GM13976 (cell line): Measurements from ENCODE around the gene DGKB.

Experiments used
- DNase-seq: peaks from one replicate; pipeline ENCODE4 v3.0.0; 2012; ENCODE audit warnings: low spot score
- in situ Hi-C: fragments of 300-500 bp; cut with MboI; formaldehyde crosslinking; loops from one replicate; pipeline ENCODE4 v1.12.0; 2022; ENCODE audit warnings: low sequenced_read_pairs, mixed read lengths, inconsistent platforms; ENCODE audit not compliant: unreplicated experiment
- TF ChIP-seq, protein P1 (sequence below): IDR thresholded peaks from 2 replicates; pipeline ENCODE4 v1.5.1; 2012; ENCODE audit warnings: borderline replicate concordance, mild to moderate bottlenecking; ENCODE audit not compliant: insufficient read depth; ENCODE audit errors: extremely low read depth, missing control alignments, control extremely low read depth

The DGKB gene

DNA sequence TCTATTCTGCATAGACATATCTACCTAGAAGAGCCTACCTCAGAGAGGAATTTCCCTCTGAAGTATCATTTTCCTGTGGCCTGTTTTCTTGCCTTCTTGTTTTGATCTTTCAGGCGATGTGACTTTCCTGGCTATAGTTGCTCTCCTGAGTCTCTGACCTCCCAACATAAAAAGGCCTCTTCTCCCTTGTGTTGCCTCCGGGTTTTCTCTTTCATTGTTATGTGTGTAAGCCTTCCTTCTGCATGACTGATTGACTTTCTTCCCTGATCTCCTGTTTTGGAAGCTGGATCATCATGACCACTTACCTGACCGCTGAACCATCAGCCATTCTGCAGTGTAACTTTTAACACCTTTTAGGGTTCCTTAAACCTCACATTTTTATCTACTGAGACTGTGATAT is 471.6 kb downstream of the DGKB start:
- TF ChIP-seq, protein P1, sequence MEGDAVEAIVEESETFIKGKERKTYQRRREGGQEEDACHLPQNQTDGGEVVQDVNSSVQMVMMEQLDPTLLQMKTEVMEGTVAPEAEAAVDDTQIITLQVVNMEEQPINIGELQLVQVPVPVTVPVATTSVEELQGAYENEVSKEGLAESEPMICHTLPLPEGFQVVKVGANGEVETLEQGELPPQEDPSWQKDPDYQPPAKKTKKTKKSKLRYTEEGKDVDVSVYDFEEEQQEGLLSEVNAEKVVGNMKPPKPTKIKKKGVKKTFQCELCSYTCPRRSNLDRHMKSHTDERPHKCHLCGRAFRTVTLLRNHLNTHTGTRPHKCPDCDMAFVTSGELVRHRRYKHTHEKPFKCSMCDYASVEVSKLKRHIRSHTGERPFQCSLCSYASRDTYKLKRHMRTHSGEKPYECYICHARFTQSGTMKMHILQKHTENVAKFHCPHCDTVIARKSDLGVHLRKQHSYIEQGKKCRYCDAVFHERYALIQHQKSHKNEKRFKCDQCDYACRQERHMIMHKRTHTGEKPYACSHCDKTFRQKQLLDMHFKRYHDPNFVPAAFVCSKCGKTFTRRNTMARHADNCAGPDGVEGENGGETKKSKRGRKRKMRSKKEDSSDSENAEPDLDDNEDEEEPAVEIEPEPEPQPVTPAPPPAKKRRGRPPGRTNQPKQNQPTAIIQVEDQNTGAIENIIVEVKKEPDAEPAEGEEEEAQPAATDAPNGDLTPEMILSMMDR = no peak
- no peak for DNase-seq
- in situ Hi-C loops = no loop called here

DNA sequence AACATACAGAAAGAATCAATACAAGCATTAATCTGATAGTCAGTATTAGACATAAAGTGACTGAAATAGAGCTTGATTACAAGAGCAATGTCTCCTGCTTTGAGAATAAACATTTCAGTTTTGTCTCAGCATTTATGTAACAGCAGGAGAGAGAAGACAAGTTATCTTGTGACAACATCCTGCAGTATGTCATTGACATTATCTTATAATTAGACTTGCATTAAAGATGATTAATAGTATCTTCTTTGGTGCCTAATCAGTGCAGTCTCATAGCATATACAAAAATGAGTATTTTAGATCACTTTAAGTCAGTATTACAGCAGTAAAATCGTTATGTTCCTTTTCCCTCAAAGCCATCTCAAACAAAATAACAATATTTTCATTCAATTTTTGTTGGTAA is 477.0 kb downstream of the DGKB start:
- DNase-seq = no peak

DNA sequence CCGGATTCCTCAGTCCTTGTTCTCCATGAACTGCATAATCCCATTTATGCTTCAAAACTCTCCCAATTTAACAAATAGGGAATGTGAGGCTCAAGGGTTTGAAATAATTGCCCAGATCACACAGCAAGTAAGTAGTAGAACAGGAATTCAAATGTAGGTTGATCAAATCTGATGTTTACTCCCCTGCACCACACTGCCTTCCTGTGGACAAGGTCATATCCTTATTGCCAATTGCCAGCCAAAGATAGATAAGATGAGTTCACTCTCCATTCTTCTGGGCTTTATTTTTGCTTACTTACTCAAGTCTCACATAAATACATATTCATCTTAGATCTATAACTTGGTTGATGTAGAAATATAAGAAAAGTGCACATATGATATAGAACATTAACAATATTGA is 477.9 kb downstream of the DGKB start:
- DNase-seq = no peak
- TF ChIP-seq, protein P1 = no peak
- in situ Hi-C loops = no loop called here

More for the DNA sequence above, 477.0 kb downstream of the DGKB start:
- TF ChIP-seq, protein P1 = no peak
- in situ Hi-C loops = no loop called here

DNA sequence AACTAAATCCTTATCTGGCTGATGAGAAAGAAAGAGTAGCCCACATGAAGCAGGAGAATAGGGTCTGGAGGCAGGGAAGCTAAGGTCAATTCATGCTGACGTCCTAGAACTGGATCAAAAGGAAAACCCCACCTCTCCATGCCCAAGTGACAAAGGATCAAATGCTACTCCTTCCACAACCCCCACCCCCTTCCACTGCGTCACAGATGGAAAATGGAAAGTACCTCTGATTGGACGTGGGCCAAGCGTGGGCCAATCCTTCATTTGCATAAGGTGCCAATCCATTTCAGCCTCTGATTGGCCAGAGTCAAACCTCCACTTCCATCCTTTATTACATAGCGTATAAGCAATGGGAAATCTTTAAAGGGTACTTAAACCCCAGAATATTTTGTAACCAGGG is 481.8 kb downstream of the DGKB start:
- TF ChIP-seq, protein P1 = no peak
- in situ Hi-C loops = no loop called here
- DNase-seq = no peak

DNA sequence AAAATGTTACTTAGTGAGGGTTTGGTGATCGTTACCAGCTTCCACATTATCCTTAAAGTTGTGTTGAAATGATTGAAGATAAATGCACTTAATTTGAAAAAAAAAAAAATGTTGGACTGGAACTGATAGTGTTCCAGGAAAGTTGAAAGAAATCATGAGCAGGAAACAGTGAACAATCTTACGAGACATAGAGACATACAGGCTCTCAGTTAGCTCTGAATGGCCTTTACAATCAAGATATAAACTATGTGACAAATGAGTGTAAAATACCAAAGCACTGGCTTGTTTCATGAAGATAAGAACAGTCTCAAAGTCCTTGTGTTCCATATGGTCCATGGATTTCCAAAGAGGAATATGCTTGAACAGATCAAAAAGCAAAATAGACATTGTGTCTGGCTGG is 483.0 kb downstream of the DGKB start:
- DNase-seq = no peak
- in situ Hi-C loops = no loop called here
- TF ChIP-seq, protein P1 = no peak

DNA sequence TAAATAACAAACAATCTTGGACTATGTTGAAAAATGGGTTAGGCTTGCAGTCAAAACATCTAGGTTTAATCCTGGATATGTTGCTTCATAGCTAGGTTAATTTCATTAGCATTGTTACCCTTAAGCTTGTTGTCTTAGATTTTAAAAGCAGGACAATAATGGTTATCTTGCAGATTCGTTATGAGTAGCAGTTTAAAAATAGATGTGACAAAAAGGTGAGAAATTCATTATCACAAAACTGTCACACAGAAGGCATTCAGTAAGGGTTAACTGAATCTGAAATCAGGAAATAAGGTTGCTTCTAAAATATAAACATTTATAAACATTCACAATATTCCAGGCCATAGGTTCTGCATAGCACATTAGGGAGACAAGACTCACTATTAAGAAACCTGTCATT is 483.9 kb downstream of the DGKB start:
- DNase-seq = no peak
- in situ Hi-C loops = no loop called here
- TF ChIP-seq, protein P1 = no peak
